GM15510 (cell line): ENCODE results near the gene SSBP2.

Source experiments
- POLR2A ChIP-seq: IDR thresholded peaks from 3 replicates; pipeline ENCODE4 v1.6.1; 2011; ENCODE audit warnings: borderline replicate concordance; ENCODE audit not compliant: insufficient read length; ENCODE audit errors: extremely low read depth

SSBP2 gene

GRCh38 chr5:81776258-81776657, 25.4 kb upstream of the SSBP2 start:
- no peak for TF ChIP-seq POLR2A

- no peak for TF ChIP-seq POLR2A
Measured at GRCh38 chr5:81774374-81774773, 23.5 kb upstream of the SSBP2 start.

- no peak for TF ChIP-seq POLR2A
Measured at GRCh38 chr5:81773574-81773973, 22.7 kb upstream of the SSBP2 start.

GRCh38 chr5:81773161-81773560, 22.3 kb upstream of the SSBP2 start:
- no peak for TF ChIP-seq POLR2A

- no peak for TF ChIP-seq POLR2A
Measured at GRCh38 chr5:81772488-81772887, 21.6 kb upstream of the SSBP2 start.

GRCh38 chr5:81768935-81769452, 18.1 kb upstream of the SSBP2 start:
- TF ChIP-seq POLR2A = no peak

GRCh38 chr5:81767938-81768337, 17.0 kb upstream of the SSBP2 start:
- no peak for TF ChIP-seq POLR2A

GRCh38 chr5:81767097-81767496, 16.2 kb upstream of the SSBP2 start:
- no peak for TF ChIP-seq POLR2A

- TF ChIP-seq POLR2A = no peak
Measured at GRCh38 chr5:81766611-81767010, 15.7 kb upstream of the SSBP2 start.

GRCh38 chr5:81763294-81763928, 12.5 kb upstream of the SSBP2 start:
- no peak for TF ChIP-seq POLR2A

- TF ChIP-seq POLR2A = no peak
Measured at GRCh38 chr5:81762853-81763252, 12.0 kb upstream of the SSBP2 start.

GRCh38 chr5:81762401-81762800, 11.5 kb upstream of the SSBP2 start:
- no peak for TF ChIP-seq POLR2A

GRCh38 chr5:81761970-81762369, 11.1 kb upstream of the SSBP2 start:
- no peak for TF ChIP-seq POLR2A

- no peak for TF ChIP-seq POLR2A
Measured at GRCh38 chr5:81761270-81761669, 10.4 kb upstream of the SSBP2 start.

- TF ChIP-seq POLR2A = no peak
Measured at GRCh38 chr5:81760521-81760920, 9.6 kb upstream of the SSBP2 start.

- no peak for TF ChIP-seq POLR2A
Measured at GRCh38 chr5:81759632-81760005, 8.7 kb upstream of the SSBP2 start.

GRCh38 chr5:81757404-81757803, 6.5 kb upstream of the SSBP2 start:
- no peak for TF ChIP-seq POLR2A
